ENCODE measurements around the gene F11. TPM values are rescaled to one million over a fixed set of nuclear protein-coding genes. Genes with fewer than 3 reads are reported as not detected.
"Not testable (repeated sequence)": the region's sequence is repeated elsewhere in the genome, so short reads cannot be mapped to it uniquely, and the experiment has no call there.

F11 gene
- total RNA-seq, 1 experiment from 2014 or later, result not detected

- no peaks in the 10 kb centered on the region for H3K27me3 ChIP-seq (replicated peaks; ENCODE audit: control insufficient read depth, insufficient read depth, low read length)
- CTCF ChIA-PET, result no interaction called here
- intact Hi-C loops (cut with micrococcal nuclease; ENCODE audit: unreplicated experiment), result no loop called here
- no peaks in the 10 kb centered on the region for H3K36me3 ChIP-seq (ENCODE audit: control insufficient read depth, insufficient read depth, low read length)
- Mint-ChIP-seq H3K4me1 (ENCODE audit: low read depth, unreplicated experiment) (no peaks in the 10 kb centered on the region), H3K27ac (ENCODE audit: unreplicated experiment) (no peak overlapping the region), H3K4me3 (ENCODE audit: unreplicated experiment) (no peak overlapping the region), H3K36me3 (ENCODE audit: insufficient read depth, unreplicated experiment) (no peaks in the 10 kb centered on the region), H3K27me3 (ENCODE audit: insufficient read depth, unreplicated experiment) (peaks cover 5% of the 10 kb centered on the region), H3K9me3 (ENCODE audit: unreplicated experiment) (no peaks in the 10 kb centered on the region)
- no peak overlapping the region for H3K4me3 ChIP-seq (ENCODE audit: low read depth, low read length)
- POLR2A ChIA-PET, result no interaction called here
- no peaks in the 10 kb centered on the region for H3K4me1 ChIP-seq
- no TSS peak for BruUV-seq (replicated peaks)
- TF ChIP-seq CTCF (IDR thresholded peaks at IDR 0.05; ENCODE audit: insufficient read depth in 1 of 2, low read depth in 1 of 2, low read length in 1 of 2, severe bottlenecking in 1 of 2, unreplicated experiment in 1 of 2), result no peak
- no peak for DNase-seq
- no peaks in the 10 kb centered on the region for H3K9me3 ChIP-seq
Observed at GRCh38 chr4:186243331-186243730, 22.7 kb upstream of the F11 start.

DNA sequence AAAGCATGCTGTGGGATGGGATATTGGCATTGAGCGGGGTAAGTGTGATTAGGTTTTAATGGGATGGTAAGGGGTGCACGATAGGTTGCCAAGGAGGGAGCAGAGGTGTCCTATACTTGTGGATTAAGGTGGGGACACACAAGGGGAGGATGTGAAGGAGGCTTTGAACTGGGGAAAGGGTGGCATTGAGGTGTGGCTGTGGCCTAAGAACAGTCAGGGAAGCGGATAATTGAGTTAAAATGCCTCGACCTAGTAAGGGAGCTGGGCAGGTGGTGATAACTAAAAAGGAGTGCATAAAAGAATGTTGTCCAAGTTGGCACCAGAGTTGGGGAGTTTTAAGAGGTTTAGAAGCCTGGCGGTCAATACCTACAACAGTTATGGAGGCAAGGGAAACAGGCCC is 21.2 kb upstream of the F11 start:
- Histone ChIP-seq H3K4me3 (ENCODE audit: low read depth, low read length) (no peak overlapping the region), H3K9me3 (no peaks in the 10 kb centered on the region), H3K27me3 (replicated peaks; ENCODE audit: control insufficient read depth, insufficient read depth, low read length) (no peaks in the 10 kb centered on the region), H3K36me3 (ENCODE audit: control insufficient read depth, insufficient read depth, low read length) (no peaks in the 10 kb centered on the region), H3K4me1 (no peaks in the 10 kb centered on the region)
- H3K27ac Mint-ChIP-seq (ENCODE audit: unreplicated experiment), result no peak overlapping the region
- no peaks in the 10 kb centered on the region for H3K36me3 Mint-ChIP-seq (ENCODE audit: insufficient read depth, unreplicated experiment)
- no peak overlapping the region for H3K4me3 Mint-ChIP-seq (ENCODE audit: unreplicated experiment)
- ChIA-PET POLR2A (no interaction called here), CTCF (no interaction called here)
- H3K4me1 Mint-ChIP-seq (ENCODE audit: low read depth, unreplicated experiment), result no peaks in the 10 kb centered on the region
- BruUV-seq (replicated peaks), result no TSS peak
- no peaks in the 10 kb centered on the region for H3K9me3 Mint-ChIP-seq (ENCODE audit: unreplicated experiment)
- DNase-seq, result no peak
- peaks cover 5% of the 10 kb centered on the region for H3K27me3 Mint-ChIP-seq (ENCODE audit: insufficient read depth, unreplicated experiment)
- intact Hi-C loops (cut with micrococcal nuclease; ENCODE audit: unreplicated experiment), result no loop called here
- no peak for TF ChIP-seq CTCF (IDR thresholded peaks at IDR 0.05; ENCODE audit: insufficient read depth in 1 of 2, low read depth in 1 of 2, low read length in 1 of 2, severe bottlenecking in 1 of 2, unreplicated experiment in 1 of 2)

DNA sequence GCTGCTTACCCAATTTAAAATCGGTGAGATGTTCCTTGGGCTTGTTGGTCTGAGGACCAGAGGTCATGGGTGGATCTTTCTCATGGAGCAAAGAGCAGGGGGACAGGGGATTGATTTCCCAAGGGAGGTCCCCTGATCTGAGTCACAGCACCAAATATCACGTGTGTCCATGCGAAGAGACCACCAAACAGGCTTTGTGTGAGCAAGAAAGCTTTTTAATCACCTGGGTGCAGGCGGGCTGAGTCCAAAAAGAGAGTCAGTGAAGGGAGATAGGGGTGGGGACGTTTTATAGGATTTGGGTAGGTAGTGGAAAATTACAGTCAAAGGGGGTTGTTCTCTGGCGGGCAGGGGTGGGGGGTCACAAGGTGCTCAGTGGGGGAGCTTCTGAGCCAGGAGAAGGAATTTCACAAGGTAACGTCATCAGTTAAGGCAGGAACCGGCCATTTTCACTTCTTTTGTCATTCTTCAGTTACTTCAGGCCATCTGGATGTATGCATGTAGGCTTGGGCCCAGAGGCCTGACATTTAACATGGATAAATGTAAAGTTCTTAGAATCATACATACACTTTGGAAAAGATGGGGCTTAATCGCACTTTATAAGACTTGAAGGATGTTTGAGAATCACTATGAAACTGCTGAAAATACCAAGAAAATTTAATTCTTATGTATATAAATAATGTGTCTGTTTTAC is 18.8 kb upstream of the F11 start:
- BruUV-seq (replicated peaks); POLR2A ChIA-PET; intact Hi-C loops (cut with micrococcal nuclease; ENCODE audit: unreplicated experiment): not testable (repeated sequence)

GRCh38 chr4:186248643-186249042 is 17.3 kb upstream of the F11 start:
- intact Hi-C loops (cut with micrococcal nuclease; ENCODE audit: unreplicated experiment), result no loop called here
- H3K36me3 ChIP-seq (ENCODE audit: control insufficient read depth, insufficient read depth, low read length), result no peaks in the 10 kb centered on the region
- Mint-ChIP-seq H3K4me3 (ENCODE audit: unreplicated experiment) (no peak overlapping the region), H3K36me3 (ENCODE audit: insufficient read depth, unreplicated experiment) (no peaks in the 10 kb centered on the region), H3K4me1 (ENCODE audit: low read depth, unreplicated experiment) (no peaks in the 10 kb centered on the region), H3K27me3 (ENCODE audit: insufficient read depth, unreplicated experiment) (peaks cover 9% of the 10 kb centered on the region), H3K27ac (ENCODE audit: unreplicated experiment) (no peak overlapping the region), H3K9me3 (ENCODE audit: unreplicated experiment) (no peaks in the 10 kb centered on the region)
- DNase-seq, result no peak
- BruUV-seq (replicated peaks), result no TSS peak
- no peaks in the 10 kb centered on the region for H3K9me3 ChIP-seq
- H3K4me1 ChIP-seq, result no peaks in the 10 kb centered on the region
- H3K27me3 ChIP-seq (replicated peaks; ENCODE audit: control insufficient read depth, insufficient read depth, low read length), result no peaks in the 10 kb centered on the region
- ChIA-PET CTCF (no interaction called here), POLR2A (no interaction called here)
- no peak for TF ChIP-seq CTCF (IDR thresholded peaks at IDR 0.05; ENCODE audit: insufficient read depth in 1 of 2, low read depth in 1 of 2, low read length in 1 of 2, severe bottlenecking in 1 of 2, unreplicated experiment in 1 of 2)
- H3K4me3 ChIP-seq (ENCODE audit: low read depth, low read length), result no peak overlapping the region

More for the DNA sequence above, 18.8 kb upstream of the F11 start:
- H3K27ac Mint-ChIP-seq (ENCODE audit: unreplicated experiment); H3K4me1 Mint-ChIP-seq (ENCODE audit: low read depth, unreplicated experiment); H3K9me3 Mint-ChIP-seq (ENCODE audit: unreplicated experiment); H3K27me3 ChIP-seq (replicated peaks; ENCODE audit: control insufficient read depth, insufficient read depth, low read length); DNase-seq; H3K36me3 Mint-ChIP-seq (ENCODE audit: insufficient read depth, unreplicated experiment); H3K4me3 Mint-ChIP-seq (ENCODE audit: unreplicated experiment); H3K4me3 ChIP-seq (ENCODE audit: low read depth, low read length); H3K9me3 ChIP-seq; H3K27me3 Mint-ChIP-seq (ENCODE audit: insufficient read depth, unreplicated experiment); H3K36me3 ChIP-seq (ENCODE audit: control insufficient read depth, insufficient read depth, low read length); H3K4me1 ChIP-seq; CTCF ChIA-PET: not testable (repeated sequence)

Measured in Caco-2 (cell line).